GM23338 (cell line): ENCODE data around the gene MEF2A.

Source experiments
- CREB1 ChIP-seq: fragments of 250-450 bp; sonication (Bioruptor Pico); IDR thresholded peaks from 2 replicates; pipeline ENCODE4 v1.5.0; 2020; ENCODE audit warnings: low read depth, mild to moderate bottlenecking, moderate library complexity
- POLR2AphosphoS5 ChIP-seq: IDR thresholded peaks from 2 replicates; pipeline ENCODE4 v1.6.1; 2016; ENCODE audit warnings: antibody characterized with exemption, low read depth
- TF ChIP-seq, protein P1 (sequence below), 2 experiments: fragments of 200-600 bp in 1 of 2; sonication (generic) in 1 of 2; conservative IDR thresholded peaks; 2 replicates each; pipeline versions ENCODE4 v1.5.1 to v1.6.1; 2016 to 2017; ENCODE audit warnings: antibody characterized with exemption in 2 of 2, low read depth in 2 of 2, mild to moderate bottlenecking in 2 of 2, moderate library complexity in 1 of 2

DNA sequence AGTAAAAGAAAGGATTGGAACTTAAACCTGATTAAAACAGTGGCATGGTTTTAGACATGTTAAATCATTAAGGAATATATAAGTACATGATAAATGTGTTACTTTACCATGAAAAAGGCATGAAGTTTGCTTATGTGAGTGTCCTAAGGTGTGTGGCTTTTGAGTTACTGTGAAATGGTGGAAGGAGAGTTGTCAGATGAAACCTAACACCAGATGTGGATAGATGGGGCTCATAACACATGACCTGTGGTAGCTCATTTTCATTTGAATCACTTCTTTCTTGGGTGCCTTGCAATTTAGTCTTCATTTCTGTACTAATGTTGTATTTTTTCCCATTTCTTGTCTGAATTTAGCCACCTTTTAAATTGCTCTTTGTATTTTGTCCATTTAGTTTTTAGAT lies 13.0 kb downstream of the MEF2A start:
- TF ChIP-seq, protein P1, sequence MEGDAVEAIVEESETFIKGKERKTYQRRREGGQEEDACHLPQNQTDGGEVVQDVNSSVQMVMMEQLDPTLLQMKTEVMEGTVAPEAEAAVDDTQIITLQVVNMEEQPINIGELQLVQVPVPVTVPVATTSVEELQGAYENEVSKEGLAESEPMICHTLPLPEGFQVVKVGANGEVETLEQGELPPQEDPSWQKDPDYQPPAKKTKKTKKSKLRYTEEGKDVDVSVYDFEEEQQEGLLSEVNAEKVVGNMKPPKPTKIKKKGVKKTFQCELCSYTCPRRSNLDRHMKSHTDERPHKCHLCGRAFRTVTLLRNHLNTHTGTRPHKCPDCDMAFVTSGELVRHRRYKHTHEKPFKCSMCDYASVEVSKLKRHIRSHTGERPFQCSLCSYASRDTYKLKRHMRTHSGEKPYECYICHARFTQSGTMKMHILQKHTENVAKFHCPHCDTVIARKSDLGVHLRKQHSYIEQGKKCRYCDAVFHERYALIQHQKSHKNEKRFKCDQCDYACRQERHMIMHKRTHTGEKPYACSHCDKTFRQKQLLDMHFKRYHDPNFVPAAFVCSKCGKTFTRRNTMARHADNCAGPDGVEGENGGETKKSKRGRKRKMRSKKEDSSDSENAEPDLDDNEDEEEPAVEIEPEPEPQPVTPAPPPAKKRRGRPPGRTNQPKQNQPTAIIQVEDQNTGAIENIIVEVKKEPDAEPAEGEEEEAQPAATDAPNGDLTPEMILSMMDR (conservative IDR thresholded peaks at IDR 0.05; ENCODE audit: low read depth in 2 of 2): no peak
- TF ChIP-seq CREB1 (no peak), POLR2AphosphoS5 (no peak)
